HG02884 (cell line): ENCODE data around the gene EIF4A3.

ENCODE experiments used
- ATAC-seq: cut with Tn5 transposase; IDR thresholded peaks from one replicate; pipeline ENCODE4 v1.9.1; 2021; ENCODE audit warnings: mild to moderate bottlenecking, moderate library complexity; ENCODE audit not compliant: unreplicated experiment

The EIF4A3 gene

GRCh38 chr17:80114758-80115157, 32.2 kb downstream of the EIF4A3 start:
- ATAC-seq, result no peak

DNA sequence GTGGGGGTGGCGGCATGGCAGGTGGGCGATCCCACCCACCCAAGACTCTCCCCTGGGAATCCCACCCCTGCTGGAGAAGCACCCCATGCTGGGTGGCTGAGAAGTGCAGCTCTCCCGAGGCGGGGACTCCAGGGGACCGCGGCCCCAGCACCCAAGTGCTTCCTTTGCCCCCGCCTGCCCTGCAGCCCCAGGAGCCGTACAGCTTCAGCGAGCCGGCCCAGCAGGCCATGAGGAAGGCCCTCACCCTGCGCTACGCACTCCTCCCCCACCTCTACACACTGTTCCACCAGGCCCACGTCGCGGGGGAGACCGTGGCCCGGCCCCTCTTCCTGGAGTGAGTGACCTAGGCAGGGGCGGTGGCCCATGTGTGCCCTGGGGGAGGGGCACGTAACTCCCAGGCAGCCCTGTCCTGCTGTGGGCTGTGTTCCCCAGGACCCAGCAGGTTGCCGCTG, 33.9 kb downstream of the EIF4A3 start:
- no peak for ATAC-seq

GRCh38 chr17:80112471-80113032, 34.4 kb downstream of the EIF4A3 start:
- ATAC-seq, result no peak

DNA sequence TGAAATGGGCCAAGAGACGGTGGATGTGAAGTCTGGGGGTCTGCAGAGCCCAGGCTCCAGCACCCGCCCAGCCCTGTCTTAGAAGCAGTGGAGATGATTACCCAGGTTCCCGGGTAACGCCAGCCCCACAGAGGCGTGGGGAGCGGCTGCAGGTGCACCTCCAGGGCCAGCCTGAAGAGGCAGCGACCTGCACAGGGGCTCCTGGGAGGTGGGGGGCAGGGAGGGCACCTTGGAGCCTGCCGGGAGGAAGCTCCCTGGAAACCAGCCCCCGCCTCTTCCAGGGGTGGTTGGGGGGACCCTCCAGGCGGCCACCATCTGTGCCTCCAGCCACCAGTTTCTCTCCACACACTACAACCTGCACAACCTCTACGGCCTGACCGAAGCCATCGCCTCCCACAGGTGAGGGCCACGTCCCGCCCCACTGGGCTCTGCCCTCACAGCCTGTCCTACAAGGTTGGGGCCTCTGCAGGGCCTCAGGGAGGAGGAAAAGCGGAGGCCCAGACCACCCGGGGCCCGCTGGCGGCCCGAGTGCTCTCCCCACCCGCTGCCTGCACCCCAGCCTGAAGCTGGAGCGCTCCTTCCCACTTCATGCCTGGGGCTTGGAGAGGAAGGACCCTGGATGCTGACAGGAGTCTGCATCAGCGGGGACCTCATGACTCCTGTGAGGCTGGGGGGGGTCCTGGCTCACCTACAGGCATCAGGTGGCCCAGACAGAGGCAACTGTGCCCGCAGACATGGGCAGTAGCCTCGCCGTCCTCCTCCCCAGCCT, 35.0 kb downstream of the EIF4A3 start:
- ATAC-seq, result no peak

GRCh38 chr17:80110927-80111701, 35.8 kb downstream of the EIF4A3 start:
- no peak for ATAC-seq

DNA sequence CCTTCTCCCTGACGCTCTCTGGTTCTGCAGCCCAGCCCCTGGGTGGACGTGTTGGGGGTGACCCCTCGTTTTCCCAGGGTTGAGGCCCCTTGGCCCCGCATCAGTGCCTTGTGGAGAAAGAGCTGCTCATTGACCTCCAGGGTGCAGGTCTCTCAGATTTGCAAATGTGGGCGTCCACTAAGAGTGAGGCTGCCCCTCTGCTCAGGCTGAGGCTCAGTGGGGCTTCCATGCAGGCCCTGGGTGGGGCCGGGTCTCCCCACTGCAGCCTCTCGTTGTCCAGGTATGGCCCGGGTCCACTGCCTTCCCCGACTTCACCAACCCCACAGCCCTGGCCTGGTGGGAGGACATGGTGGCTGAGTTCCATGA, 36.5 kb downstream of the EIF4A3 start:
- ATAC-seq, result no peak

GRCh38 chr17:80109713-80110446, 37.0 kb downstream of the EIF4A3 start:
- ATAC-seq, result no peak

GRCh38 chr17:80109066-80109660, 37.8 kb downstream of the EIF4A3 start:
- ATAC-seq, result no peak

- ATAC-seq, result no peak
These were observed 38.6 kb downstream of the EIF4A3 start for GRCh38 chr17:80108036-80108971.

DNA sequence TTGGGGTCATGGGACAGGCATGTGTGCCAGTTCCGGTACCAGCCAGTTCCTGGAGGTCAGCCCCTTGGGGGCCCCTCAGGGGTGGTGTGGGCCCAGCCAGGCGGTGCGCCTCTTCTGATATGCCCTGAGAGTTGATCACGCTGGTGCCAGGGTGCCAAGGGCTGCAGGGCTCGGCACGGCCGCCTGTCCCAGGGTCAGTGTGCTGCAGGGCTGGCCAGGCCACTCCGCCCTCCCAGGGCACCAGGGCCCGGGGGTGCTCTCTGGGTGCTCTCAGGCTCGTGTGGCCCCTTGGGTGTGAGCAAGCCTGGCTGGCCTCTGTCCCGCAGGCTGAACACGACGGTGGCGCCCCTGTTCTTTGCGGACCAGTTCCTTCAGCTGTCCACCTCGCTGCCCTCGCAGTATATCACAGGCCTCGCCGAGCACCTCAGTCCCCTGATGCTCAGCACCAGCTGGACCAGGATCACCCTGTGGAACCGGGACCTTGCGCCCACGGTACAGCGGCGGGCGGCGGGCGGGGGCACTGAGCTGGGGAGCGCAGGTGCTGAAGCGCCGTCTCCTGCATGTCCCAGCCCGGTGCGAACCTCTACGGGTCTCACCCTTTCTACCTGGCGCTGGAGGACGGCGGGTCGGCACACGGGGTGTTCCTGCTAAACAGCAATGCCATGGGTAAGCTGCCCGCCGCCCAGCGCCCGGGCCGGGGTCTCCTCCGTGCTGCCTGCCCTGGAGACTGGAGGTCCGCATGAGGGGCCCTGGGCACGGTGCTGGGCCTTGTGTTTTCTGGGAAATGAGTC, 39.5 kb downstream of the EIF4A3 start:
- ATAC-seq, result no peak

GRCh38 chr17:80106751-80107150, 40.2 kb downstream of the EIF4A3 start:
- no peak for ATAC-seq

GRCh38 chr17:80106176-80106575, 40.8 kb downstream of the EIF4A3 start:
- ATAC-seq, result no peak

GRCh38 chr17:80105762-80106161, 41.2 kb downstream of the EIF4A3 start:
- no peak for ATAC-seq

DNA sequence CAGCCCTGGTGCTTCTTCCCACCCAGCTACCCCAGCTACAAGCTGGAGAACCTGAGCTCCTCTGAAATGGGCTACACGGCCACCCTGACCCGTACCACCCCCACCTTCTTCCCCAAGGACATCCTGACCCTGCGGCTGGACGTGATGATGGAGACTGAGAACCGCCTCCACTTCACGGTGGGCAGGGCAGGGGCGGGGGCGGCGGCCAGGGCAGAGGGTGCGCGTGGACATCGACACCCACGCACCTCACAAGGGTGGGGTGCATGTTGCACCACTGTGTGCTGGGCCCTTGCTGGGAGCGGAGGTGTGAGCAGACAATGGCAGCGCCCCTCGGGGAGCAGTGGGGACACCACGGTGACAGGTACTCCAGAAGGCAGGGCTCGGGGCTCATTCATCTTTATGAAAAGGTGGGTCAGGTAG, 42.0 kb downstream of the EIF4A3 start:
- no peak for ATAC-seq

GRCh38 chr17:80104321-80104955, 42.5 kb downstream of the EIF4A3 start:
- no peak for ATAC-seq

- no peak for ATAC-seq
These were observed 43.4 kb downstream of the EIF4A3 start for GRCh38 chr17:80103449-80104085.

DNA sequence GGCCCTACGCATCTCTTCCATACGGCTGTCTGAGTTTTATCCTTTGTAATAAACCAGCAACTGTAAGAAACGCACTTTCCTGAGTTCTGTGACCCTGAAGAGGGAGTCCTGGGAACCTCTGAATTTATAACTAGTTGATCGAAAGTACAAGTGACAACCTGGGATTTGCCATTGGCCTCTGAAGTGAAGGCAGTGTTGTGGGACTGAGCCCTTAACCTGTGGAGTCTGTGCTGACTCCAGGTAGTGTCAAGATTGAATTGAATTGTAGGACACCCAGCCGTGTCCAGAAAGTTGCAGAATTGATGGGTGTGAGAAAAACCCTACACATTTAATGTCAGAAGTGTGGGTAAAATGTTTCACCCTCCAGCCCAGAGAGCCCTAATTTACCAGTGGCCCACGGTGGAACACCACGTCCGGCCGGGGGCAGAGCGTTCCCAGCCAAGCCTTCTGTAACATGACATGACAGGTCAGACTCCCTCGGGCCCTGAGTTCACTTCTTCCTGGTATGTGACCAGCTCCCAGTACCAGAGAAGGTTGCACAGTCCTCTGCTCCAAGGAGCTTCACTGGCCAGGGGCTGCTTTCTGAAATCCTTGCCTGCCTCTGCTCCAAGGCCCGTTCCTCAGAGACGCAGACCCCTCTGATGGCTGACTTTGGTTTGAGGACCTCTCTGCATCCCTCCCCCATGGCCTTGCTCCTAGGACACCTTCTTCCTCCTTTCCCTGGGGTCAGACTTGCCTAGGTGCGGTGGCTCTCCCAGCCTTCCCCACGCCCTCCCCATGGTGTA, 44.1 kb downstream of the EIF4A3 start:
- no peak for ATAC-seq
